GM21529 (cell line): ENCODE results near the gene RGS7.

Source experiments
- ATAC-seq: cut with Tn5 transposase; IDR thresholded peaks from one replicate; pipeline ENCODE4 v1.9.1; 2021; ENCODE audit not compliant: unreplicated experiment

RGS7 gene

GRCh38 chr1:241088075-241088474 is 268.9 kb downstream of the RGS7 start:
- ATAC-seq, result peak; percentile 66

GRCh38 chr1:241086686-241087085 is 270.3 kb downstream of the RGS7 start:
- ATAC-seq, result no peak

DNA sequence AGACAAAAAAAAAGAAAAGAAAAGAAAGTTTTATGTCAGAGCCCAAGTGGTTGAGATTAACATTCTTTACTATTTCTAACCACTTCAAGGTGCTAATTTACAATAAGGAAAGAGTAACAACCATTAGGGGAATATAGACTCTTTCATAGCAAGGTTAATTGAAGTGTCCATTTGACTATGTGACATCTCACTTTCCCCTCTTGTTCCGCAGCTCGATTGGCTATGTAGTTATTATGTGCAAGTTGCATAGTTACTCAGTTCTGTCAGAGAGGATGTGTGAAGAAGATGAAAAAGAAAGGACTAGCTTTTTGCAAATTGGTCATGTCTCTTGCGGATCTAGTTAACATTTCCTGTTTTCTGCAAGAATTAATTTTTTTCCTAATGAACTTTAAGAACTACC is 273.7 kb downstream of the RGS7 start:
- no peak for ATAC-seq

DNA sequence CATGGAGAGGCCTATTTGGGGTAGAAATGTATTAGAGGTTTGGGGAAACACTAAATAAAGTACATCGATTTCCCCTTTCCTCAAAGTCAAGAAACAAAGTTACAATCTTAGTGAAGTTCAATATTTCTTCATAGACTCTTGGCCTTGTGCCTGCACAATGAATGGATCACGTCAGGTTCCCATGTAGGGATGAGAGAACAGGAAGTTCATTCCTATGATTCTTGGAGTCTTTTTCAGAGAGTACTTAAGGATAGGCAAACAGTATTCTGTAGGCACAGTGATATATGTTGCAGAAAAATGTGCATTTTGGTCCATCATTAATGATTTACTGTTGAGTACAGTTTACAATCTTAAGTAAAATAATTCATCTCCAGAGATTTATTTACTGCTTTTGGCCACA is 275.5 kb downstream of the RGS7 start:
- no peak for ATAC-seq

DNA sequence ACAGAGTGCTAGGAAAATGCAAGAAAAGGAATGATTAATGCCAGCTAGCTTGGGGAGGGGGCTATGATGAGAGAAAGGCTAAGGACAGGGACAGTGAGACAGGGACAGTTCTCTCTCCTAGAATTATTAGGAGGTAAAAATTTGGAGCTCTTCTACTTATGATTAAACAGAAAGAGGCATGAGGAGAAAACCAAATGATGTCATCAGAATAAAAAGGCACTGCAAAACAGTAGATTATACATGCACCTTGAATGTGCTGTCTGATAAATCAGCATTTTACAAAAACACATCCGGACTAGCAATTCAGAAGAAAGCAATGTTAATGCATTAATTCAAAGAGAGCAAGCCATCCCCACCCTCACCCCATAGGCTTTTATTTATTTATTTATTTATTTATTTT is 277.5 kb downstream of the RGS7 start:
- ATAC-seq, result no peak

DNA sequence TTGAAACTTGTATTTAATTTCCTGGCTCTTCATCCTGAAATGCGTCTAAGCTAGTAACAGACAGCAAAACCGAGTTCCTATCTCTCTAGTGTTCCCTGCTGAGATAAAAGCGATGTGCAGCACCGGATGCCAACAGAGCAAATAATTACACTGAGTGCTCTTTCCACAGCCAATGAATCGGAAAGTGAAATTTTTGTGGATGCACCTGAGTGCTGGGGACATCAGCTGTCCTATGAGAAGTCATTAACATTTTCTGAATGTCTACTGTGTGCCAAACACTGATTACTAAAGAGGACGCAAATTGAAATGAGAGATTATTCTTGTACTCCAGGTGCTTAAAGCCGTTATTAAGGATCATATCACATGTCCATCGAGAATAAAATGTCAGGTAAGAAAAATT is 278.0 kb downstream of the RGS7 start:
- no peak for ATAC-seq

GRCh38 chr1:241077386-241078147 is 279.4 kb downstream of the RGS7 start:
- ATAC-seq, result no peak

DNA sequence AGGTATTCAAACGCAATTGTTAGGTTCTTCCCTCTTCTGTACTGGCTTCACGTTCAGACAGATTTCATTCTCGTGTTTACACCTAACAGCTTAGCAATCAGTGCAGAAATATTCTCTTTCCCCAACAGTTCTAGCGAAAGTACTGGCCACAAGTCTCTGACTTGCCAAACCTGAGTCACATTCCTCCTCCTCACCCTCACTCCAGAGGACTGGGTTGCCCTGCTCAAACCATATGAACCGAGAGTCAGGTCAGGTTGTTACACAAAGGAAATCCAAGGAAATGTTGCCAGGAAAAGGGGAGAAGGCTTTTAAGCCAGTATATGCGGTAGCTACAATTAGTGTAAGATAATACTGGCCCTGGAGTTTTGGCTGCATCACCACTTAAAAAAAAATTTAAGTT is 282.5 kb downstream of the RGS7 start:
- no peak for ATAC-seq

DNA sequence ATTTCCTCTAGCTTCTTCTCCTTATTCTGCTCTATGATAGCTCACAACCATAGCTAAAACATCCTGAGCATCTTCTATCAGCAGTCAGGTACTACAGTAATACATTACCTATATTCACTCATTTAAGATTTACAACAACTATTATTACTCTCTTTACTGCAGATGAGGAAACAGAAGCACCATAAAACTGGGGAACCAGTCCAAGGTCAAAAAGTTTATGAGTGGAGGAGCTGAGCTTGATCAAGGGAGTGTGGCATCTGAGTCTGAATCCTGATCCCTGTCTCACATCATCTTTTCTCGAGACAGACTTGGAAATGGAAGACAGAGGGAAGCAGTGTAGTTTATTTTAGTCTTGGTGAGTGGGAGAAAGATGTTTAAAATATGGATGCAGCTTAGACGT is 288.6 kb downstream of the RGS7 start:
- ATAC-seq, result no peak

GRCh38 chr1:241063276-241063675 is 293.7 kb downstream of the RGS7 start:
- no peak for ATAC-seq

DNA sequence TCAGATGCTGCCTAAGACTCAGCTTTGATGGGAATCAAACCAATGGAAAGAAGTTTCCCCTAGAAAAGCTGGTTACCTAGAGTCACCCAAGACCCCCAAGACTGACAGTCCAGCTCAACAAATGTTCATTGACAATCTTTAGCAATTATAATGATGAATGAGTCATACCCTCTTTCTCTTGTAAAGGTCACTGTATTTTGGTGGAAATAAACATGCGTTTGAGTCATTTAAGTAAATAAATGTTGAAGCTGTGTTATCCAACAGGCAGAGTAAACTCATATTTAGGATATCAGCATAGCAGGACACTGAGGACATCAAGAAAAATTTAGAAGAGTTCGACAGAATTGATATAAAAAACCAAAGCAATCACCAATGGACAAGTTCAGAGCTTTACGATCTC is 295.9 kb downstream of the RGS7 start:
- no peak for ATAC-seq

DNA sequence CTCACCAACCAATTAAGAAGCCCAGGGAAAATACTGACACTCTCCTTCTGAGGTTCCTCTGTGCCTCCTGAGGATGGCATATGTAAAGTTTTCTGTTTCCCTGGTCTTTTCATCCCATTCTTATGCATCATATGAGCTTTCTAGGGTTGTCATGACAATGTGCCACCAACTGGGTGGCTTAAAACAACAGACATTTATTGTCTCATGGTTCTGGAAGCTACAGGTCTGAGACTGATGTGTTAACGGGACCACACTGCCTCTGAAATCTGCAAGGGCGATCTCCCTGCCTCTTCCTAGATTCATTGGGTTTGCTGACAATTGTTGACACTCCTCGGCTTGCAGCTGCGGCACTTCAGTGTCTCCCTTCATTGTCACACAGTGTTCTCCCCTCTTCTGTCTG is 308.4 kb downstream of the RGS7 start:
- no peak for ATAC-seq

DNA sequence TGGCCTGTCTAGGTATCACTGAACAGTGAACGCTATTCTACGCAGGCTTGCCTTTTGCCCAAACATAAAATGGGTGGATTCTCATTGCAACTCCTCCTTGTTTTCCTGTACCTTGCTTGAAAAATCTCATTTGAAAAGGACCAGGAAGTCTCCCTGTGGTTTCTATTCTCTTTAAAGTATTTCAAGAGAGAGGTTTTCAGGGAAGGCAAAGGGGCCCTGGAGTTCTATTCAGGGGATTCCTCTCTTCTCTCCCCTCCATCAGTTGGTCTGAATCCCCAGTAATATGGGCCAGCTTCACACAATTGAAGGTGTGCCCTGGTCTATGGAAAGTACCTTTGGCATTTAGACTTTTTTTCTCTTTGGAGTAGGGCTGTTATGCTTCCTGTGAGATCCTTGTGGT is 311.3 kb downstream of the RGS7 start:
- no peak for ATAC-seq

GRCh38 chr1:241034203-241034936 is 322.6 kb downstream of the RGS7 start:
- ATAC-seq, result no peak

GRCh38 chr1:241024834-241025233 is 332.2 kb downstream of the RGS7 start:
- ATAC-seq, result no peak

DNA sequence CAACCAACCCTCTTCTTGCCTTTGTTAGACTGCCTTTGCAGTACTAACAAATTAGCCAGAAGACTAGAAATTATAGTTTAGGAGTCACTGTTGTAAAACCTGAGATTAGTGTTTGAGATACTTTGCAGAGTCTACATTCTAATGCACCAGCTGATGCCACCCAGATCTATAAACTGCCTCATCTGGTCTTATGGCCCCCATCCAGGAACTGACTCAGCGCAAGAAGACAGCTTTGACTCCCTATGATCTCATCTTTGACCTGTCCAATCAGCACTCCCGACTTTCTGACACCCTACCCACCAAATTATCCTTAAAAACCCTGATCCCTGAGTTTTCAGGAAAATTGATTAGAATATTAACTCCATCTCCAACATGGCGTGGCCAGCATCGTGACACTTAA is 334.6 kb downstream of the RGS7 start:
- ATAC-seq, result no peak

- no peak for ATAC-seq
These were observed 335.9 kb downstream of the RGS7 start for GRCh38 chr1:241020851-241021697.

DNA sequence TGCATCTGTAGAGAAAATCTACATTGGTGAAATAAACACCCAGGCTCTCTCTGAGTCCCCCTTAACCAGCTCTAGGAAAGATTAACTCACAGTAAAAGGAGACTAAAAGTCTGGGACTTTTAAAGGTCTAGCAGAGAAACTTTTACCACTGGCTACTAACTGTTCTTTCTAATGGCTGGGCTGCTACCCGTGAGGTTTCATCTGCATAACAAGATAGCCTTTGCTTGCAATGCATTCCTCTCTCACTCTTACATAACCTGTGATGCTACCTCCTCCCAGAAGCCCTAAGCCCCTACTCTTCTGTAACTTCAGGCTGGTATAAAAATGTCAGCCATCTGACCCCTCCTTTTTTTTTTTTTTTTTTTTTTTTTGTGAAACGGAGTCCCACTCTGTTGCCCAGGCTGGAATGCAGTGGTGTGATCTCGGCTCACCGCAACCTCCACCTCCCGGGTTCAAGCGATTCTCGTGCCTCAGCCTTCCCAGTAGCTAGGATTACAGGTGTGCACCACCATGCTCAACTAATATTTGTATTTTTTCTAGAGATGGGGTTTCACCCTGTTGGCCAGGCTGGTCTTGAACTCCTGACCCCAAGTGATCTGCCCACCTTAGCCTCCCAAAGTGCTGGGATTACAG is 344.2 kb downstream of the RGS7 start:
- no peak for ATAC-seq

DNA sequence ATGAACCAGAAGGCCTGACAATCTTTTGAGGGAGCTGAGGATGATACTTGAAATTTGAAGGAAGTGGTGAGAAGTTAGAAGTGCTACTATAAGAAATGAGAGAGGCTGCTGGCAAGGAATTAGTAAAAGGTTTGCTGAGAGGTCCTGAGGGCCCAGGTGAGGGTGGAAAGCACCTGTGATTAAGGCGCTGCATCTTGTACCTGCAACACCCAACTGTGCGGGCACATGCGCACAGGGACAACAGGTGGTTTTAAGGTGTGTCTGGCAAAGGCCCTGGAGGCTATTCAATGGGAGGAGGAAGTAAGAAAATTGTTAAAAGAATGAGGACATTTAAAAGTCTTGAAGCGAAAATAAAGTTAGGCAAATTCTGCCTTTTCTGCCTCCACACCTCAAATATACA is 349.3 kb downstream of the RGS7 start:
- no peak for ATAC-seq

GRCh38 chr1:240999826-241000225 is 357.2 kb downstream of the RGS7 start:
- no peak for ATAC-seq

DNA sequence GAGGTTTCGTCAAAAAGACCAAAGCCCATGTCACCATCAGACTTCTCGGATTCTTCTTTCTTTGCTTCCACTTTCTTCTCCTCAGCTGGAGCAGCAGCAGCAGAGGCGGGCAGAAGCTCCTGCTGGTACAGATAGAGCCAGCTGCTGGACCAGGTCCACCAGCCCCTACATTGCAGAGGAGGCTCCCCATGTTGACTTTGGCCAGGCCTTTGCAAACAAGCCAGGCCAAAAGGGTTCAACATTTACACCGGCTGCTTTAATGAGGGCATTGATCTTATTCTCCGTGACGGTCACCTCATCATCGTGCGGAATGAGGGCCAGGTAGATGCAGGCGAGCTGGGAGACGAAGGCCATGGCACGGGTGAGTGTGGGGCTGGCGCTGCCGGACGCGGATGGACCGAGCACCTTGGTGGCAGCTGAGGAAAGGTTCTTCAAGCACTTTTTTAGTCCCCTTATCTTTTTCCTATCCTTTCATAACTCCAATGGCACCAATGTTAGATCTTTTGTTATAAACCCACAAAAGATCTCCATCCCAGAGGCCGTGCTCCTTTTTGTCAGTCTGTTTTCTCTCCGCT is 358.5 kb downstream of the RGS7 start:
- no peak for ATAC-seq
